CD4-positive, alpha-beta T cell (primary cell): ENCODE results near the gene CCDC174. TPM values are rescaled to one million over a fixed set of nuclear protein-coding genes. Genes with fewer than 3 reads are reported as not detected.

ENCODE experiments used
- ATAC-seq: fragments of 200-7000 bp; cut with Tn5 transposase; one replicate; pipeline ENCODE4 v1.10.0; 2022; ENCODE audit warnings: mild to moderate bottlenecking; ENCODE audit not compliant: poor library complexity
- CTCF ChIA-PET: fragments of 350-600 bp; sonication (Branson Sonifier 250); formaldehyde crosslinking; loops from one replicate; lab custom pipeline; 2021; ENCODE audit warnings: antibody characterized with exemption, inconsistent platforms; lab: Charles Lee
- POLR2A ChIA-PET: fragments of 350-600 bp; sonication (Branson Sonifier 250); formaldehyde crosslinking; loops from one replicate; lab custom pipeline; 2021; ENCODE audit warnings: antibody characterized with exemption, inconsistent platforms; lab: Charles Lee
- DNase-seq, 14 experiments: peaks; one replicate each; pipeline ENCODE4 v3.0.0-alpha.2; 2013 to 2020; ENCODE audit warnings: mixed read lengths in 2 of 14
- H3K27ac ChIP-seq, 2 donors: one replicate each; pipeline versions ENCODE4 v1.5.1 to v1.7.0; 2013; ENCODE audit warnings: low read length in 2 of 2, low read depth in 1 of 2, mild to moderate bottlenecking in 1 of 2
- H3K27me3 ChIP-seq, 2 experiments: 1 replicate in 1 of 2; 2 replicates in 1 of 2; pipeline versions ENCODE4 v1.6.1 to v1.7.0; 2013; ENCODE audit warnings: low read length in 2 of 2, control low read depth in 1 of 2, mild to moderate bottlenecking in 1 of 2, moderate library complexity in 1 of 2; ENCODE audit not compliant: insufficient read depth in 2 of 2, control insufficient read depth in 1 of 2
- H3K36me3 ChIP-seq: one replicate; pipeline ENCODE4 v1.6.1; 2013; ENCODE audit warnings: low read length, control low read depth; ENCODE audit not compliant: insufficient read depth
- H3K4me1 ChIP-seq: one replicate; pipeline ENCODE4 v1.6.1; 2013; ENCODE audit warnings: low read length, control low read depth; ENCODE audit not compliant: insufficient read depth
- H3K4me3 ChIP-seq: one replicate; pipeline ENCODE4 v1.5.1; 2013; ENCODE audit warnings: mild to moderate bottlenecking, low read length, moderate library complexity
- H3K9me3 ChIP-seq, 2 experiments: 1 replicate in 1 of 2; 2 replicates in 1 of 2; pipeline versions ENCODE4 v1.6.1 to v1.7.0; 2013; ENCODE audit warnings: low read length in 2 of 2, mild to moderate bottlenecking in 2 of 2, control low read depth in 1 of 2, moderate library complexity in 1 of 2; ENCODE audit not compliant: control insufficient read depth in 1 of 2, insufficient read depth in 1 of 2
- H3K27ac Mint-ChIP-seq: one replicate; pipeline ENCODE4 v1.8.0; 2020; ENCODE audit warnings: mixed read lengths
- H3K27me3 Mint-ChIP-seq: one replicate; pipeline ENCODE4 v1.8.0; 2021; ENCODE audit warnings: mixed read lengths
- H3K36me3 Mint-ChIP-seq: one replicate; pipeline ENCODE4 v1.8.0; 2021; ENCODE audit warnings: low read depth, mixed read lengths
- H3K4me1 Mint-ChIP-seq: one replicate; pipeline ENCODE4 v1.8.0; 2021; ENCODE audit warnings: low read depth, mixed read lengths
- H3K4me3 Mint-ChIP-seq: one replicate; pipeline ENCODE4 v1.8.0; 2020; ENCODE audit warnings: mild to moderate bottlenecking, mixed read lengths
- H3K9me3 Mint-ChIP-seq: one replicate; pipeline ENCODE4 v1.8.0; 2020; ENCODE audit warnings: mixed read lengths
- intact Hi-C, 2 experiments: fragments of 100-400 bp; cut with DNase I in 1 of 2; cut with micrococcal nuclease in 1 of 2; formaldehyde crosslinking; loops; one replicate each; pipeline versions ENCODE4 v1.15.1 to v1.9.0; 2023 to 2025; cut with DNase I, micrococcal nuclease
- total RNA-seq, 174 experiments: library from RNA in 2 of 174; stranded (reverse) in 2 of 174; gene quantifications; one replicate each; pipeline ENCODE4 v1.2.3 and lab custom pipeline; 2021 to 2026
- TF ChIP-seq, protein P1 (sequence below): fragments of 200-600 bp; IDR thresholded peaks from one replicate; pipeline ENCODE4 v1.8.0; 2022; ENCODE audit warnings: antibody characterized with exemption, mild to moderate bottlenecking

The CCDC174 gene
- total RNA-seq, 2 experiments from 2014 or later, result 32.9 to 37.5 TPM

DNA sequence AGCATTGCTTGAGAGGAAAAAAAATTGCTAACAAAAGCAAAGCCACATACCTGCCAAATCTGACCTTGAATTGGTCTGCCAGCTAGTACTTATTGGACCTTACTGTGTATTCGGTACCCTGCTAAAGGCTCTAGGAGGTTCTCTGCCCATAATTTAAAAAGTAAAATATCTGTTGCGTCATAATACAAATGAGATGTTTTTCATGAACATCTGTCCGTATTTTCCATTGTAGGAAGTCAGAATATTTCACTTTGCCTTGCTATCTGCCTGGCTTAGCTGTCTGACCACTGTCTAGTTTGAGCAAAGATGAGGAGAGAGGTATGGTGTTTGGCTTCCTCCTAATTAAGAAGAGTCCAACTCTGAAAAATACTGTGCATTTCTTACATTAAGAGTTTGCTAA lies 12.6 kb downstream of the CCDC174 start:
- no peak overlapping the region for H3K27ac ChIP-seq
- H3K27ac Mint-ChIP-seq, result no peak overlapping the region
- ATAC-seq, result no peak
- intact Hi-C loops, result loop anchor here in 1 of 2 experiments (10.0 kb wide), 1 partner anchor 771 kb away; no protein-coding TSS in a partner anchor
- no peaks in the 10 kb centered on the region for H3K9me3 Mint-ChIP-seq
- ChIA-PET CTCF (no interaction called here), POLR2A (interaction anchor here (1.8 kb wide), 1 partner anchor 13 kb away, joined by 7 read pairs; the partner anchor contains the start of gene CCDC174)
- no peak for DNase-seq
- H3K36me3 ChIP-seq, result peaks cover 98% of the 10 kb centered on the region
- TF ChIP-seq, protein P1, sequence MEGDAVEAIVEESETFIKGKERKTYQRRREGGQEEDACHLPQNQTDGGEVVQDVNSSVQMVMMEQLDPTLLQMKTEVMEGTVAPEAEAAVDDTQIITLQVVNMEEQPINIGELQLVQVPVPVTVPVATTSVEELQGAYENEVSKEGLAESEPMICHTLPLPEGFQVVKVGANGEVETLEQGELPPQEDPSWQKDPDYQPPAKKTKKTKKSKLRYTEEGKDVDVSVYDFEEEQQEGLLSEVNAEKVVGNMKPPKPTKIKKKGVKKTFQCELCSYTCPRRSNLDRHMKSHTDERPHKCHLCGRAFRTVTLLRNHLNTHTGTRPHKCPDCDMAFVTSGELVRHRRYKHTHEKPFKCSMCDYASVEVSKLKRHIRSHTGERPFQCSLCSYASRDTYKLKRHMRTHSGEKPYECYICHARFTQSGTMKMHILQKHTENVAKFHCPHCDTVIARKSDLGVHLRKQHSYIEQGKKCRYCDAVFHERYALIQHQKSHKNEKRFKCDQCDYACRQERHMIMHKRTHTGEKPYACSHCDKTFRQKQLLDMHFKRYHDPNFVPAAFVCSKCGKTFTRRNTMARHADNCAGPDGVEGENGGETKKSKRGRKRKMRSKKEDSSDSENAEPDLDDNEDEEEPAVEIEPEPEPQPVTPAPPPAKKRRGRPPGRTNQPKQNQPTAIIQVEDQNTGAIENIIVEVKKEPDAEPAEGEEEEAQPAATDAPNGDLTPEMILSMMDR, result no peak
- H3K9me3 ChIP-seq, result no peaks in the 10 kb centered on the region
- no peaks in the 10 kb centered on the region for H3K27me3 ChIP-seq
- H3K4me3 Mint-ChIP-seq, result no peak overlapping the region
- H3K4me1 Mint-ChIP-seq, result peaks cover 5% of the 10 kb centered on the region
- H3K4me1 ChIP-seq, result no peaks in the 10 kb centered on the region
- no peaks in the 10 kb centered on the region for H3K27me3 Mint-ChIP-seq
- no peak overlapping the region for H3K4me3 ChIP-seq
- H3K36me3 Mint-ChIP-seq, result peaks cover 94% of the 10 kb centered on the region

DNA sequence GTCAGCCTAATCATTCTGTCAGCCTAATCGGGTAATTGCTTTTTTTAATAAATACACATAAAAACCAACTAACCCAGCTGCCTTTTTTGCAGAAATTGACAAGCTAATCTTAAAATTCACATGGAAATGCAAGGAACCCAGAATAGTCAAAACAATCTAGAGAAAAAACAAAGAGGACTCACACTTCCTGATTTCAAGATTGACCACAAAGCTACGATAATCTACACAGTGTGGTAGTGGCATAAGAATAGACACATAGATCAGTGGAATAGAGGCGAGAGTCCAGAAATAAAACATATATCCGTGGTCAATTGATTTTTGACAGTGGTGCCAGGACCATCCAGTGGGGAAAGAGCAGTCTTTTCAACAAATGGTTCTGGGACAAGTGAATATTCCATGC lies 21.0 kb downstream of the CCDC174 start:
- peaks cover 63% of the 10 kb centered on the region for H3K36me3 Mint-ChIP-seq
- H3K4me3 Mint-ChIP-seq, result no peak overlapping the region
- ATAC-seq (no peak), DNase-seq (no peak)
- H3K9me3 Mint-ChIP-seq, result no peaks in the 10 kb centered on the region
- no peaks in the 10 kb centered on the region for H3K27me3 Mint-ChIP-seq
- Histone ChIP-seq H3K27ac (no peak overlapping the region), H3K9me3 (no peaks in the 10 kb centered on the region), H3K36me3 (peaks cover 58% of the 10 kb centered on the region), H3K4me1 (no peaks in the 10 kb centered on the region), H3K4me3 (no peak overlapping the region), H3K27me3 (no peaks in the 10 kb centered on the region)
- POLR2A ChIA-PET, result interaction anchor here (2.8 kb wide), 1 partner anchor 21 kb away, joined by 11 read pairs; the partner anchor contains the start of gene CCDC174
- TF ChIP-seq, protein P1, result no peak
- H3K4me1 Mint-ChIP-seq, result no peaks in the 10 kb centered on the region
- CTCF ChIA-PET, result interaction anchor here (0.7 kb wide), 2 partner anchors 436 to 944 kb away, joined by 4 read pairs; no protein-coding TSS in a partner anchor
- intact Hi-C loops, result loop anchor here in 1 of 2 experiments (1.0 kb wide), 1 partner anchor 249 kb away; no protein-coding TSS in a partner anchor
- no peak overlapping the region for H3K27ac Mint-ChIP-seq

DNA sequence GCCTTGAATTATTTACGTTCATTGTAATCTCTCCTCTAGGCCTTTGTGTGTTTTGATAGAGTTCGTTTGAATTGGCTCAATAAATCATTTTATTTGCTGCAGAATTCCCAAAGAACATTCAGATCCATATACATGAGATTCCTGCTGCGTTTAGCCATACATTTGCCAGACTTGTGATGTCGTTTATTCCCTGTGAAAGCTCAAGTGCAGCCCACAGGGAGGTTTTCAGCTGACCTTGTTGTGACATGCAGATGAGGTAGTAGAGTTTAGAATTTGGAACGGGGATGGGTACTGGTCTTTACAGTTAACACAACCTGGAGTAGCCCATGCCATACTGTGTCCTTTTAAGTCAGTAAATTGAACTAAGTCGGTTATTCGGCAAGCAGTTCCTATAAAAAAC lies 23.3 kb downstream of the CCDC174 start, which contains the start of gene C3orf20:
Gene C3orf20, plus strand, starts transcription at position 301 of the 400 bp plus-strand sequence. CDS start 7,573 bp downstream, outside the sequence.
- Mint-ChIP-seq H3K36me3 (peaks cover 40% of the 10 kb centered on the region), H3K4me1 (no peaks in the 10 kb centered on the region), H3K27ac (no peak within 1 kb of the TSS), H3K4me3 (no peak within 1 kb of the TSS), H3K9me3 (no peaks in the 10 kb centered on the region), H3K27me3 (no peaks in the 10 kb centered on the region)
- no peak for DNase-seq
- Histone ChIP-seq H3K9me3 (peaks cover 0 to 2% of the 10 kb centered on the region in 2 experiments), H3K4me1 (no peaks in the 10 kb centered on the region), H3K27me3 (no peaks in the 10 kb centered on the region), H3K36me3 (peaks cover 35% of the 10 kb centered on the region), H3K27ac (no peak within 1 kb of the TSS), H3K4me3 (no peak within 1 kb of the TSS)
- intact Hi-C loops, result no loop called here
- TF ChIP-seq, protein P1, result no peak
- ChIA-PET CTCF (no interaction called here), POLR2A (interaction anchor here (1.0 kb wide), 1 partner anchor 246 kb away, joined by 3 read pairs; no protein-coding TSS in a partner anchor)
- ATAC-seq, result no peak
